Sigmoid colon (tissue), 7 donors: ENCODE results near the gene SSBP3. TPM values are rescaled to one million over a fixed set of nuclear protein-coding genes. Genes with fewer than 3 reads are reported as not detected.

Source experiments
- DNase-seq: peaks from one replicate; pipeline ENCODE4 v3.0.0-alpha.2; 2019
- H3K27ac ChIP-seq, 4 donors: fragments of 200-600 bp; sonication (generic); one replicate each; pipeline ENCODE4 v1.5.1; 2016 to 2019; ENCODE audit warnings: mild to moderate bottlenecking in 1 of 4
- H3K27me3 ChIP-seq, 3 donors: fragments of 200-600 bp; sonication (generic); one replicate each; pipeline ENCODE4 v1.5.1; 2019; ENCODE audit warnings: mild to moderate bottlenecking in 1 of 3
- H3K36me3 ChIP-seq, 4 donors: fragments of 200-600 bp; sonication (generic); one replicate each; pipeline ENCODE4 v1.5.1; 2016 to 2019
- H3K4me1 ChIP-seq, 4 donors: fragments of 200-600 bp; sonication (generic); one replicate each; pipeline ENCODE4 v1.5.1; 2017 to 2019
- H3K4me3 ChIP-seq, 4 donors: fragments of 200-600 bp; sonication (generic); one replicate each; pipeline ENCODE4 v1.5.1; 2017 to 2019; ENCODE audit warnings: mild to moderate bottlenecking in 2 of 4, moderate library complexity in 1 of 4
- H3K9me3 ChIP-seq, 4 donors: fragments of 200-600 bp in 3 of 4; sonication (generic) in 3 of 4; one replicate each; pipeline versions ENCODE4 v1.5.1 to v1.6.1; 2013 to 2019
- CTCF ChIP-seq, 4 experiments: fragments of 450-650 bp in 3 of 4; fragments of 200-600 bp in 1 of 4; IDR thresholded peaks; one replicate each; pipeline ENCODE4 v1.5.1; 2016 to 2019; ENCODE audit warnings: antibody characterized with exemption in 4 of 4, mild to moderate bottlenecking in 3 of 4, moderate library complexity in 2 of 4
- EP300 ChIP-seq, 4 donors: sonication (generic); formaldehyde crosslinking; IDR thresholded peaks; one replicate each; pipeline ENCODE4 v1.6.1; 2017; ENCODE audit warnings: antibody characterized with exemption in 4 of 4
- POLR2A ChIP-seq, 2 donors: fragments of 450-650 bp; IDR thresholded peaks; one replicate each; pipeline ENCODE4 v1.6.1; 2016; ENCODE audit warnings: antibody characterized with exemption in 2 of 2, mild to moderate bottlenecking in 2 of 2, moderate library complexity in 2 of 2
- POLR2AphosphoS5 ChIP-seq, 4 donors: sonication (generic); formaldehyde crosslinking; IDR thresholded peaks; one replicate each; pipeline ENCODE4 v1.6.1; 2017; ENCODE audit warnings: antibody characterized with exemption in 4 of 4
- WGBS, 2 donors: extraction: QIAGEN DNeasy Blood & Tissue Kit; methylation state at CpG; one replicate each; pipeline ENCODE4 v1.1.7; 2013; 5-methylcytosine and 5-hydroxymethylcytosine counted together
- intact Hi-C: fragments of 100-400 bp; cut with DNase I; formaldehyde crosslinking; loops from one replicate; pipeline ENCODE4 v1.15.1; 2023
- polyA plus RNA-seq, 3 donors: library from polyadenylated mRNA; stranded (reverse); fragments of 200-250 nt; gene quantifications; one replicate each; pipeline ENCODE4 v1.2.3, GENCODE V29; 2013
- total RNA-seq, 4 donors: library from RNA; depleted of rRNA; stranded (reverse); fragments of >200 nt; gene quantifications; one replicate each; pipeline ENCODE4 v1.1.0, GENCODE V29; 2016
- donor health status: healthy with polysubstance abuse.
- donor health status: Bipolar disorder and iron deficiency.
- donor health status: healthy.

SSBP3 gene
- total and polyA plus RNA-seq, 7 donors = 27.4 to 62.5 (median 38.5) TPM

GRCh38 chr1:54407404-54408146 lies 1.4 kb upstream of the SSBP3 start:
- Histone ChIP-seq H3K4me1 (peaks cover 0 to 51% (median 41%) of the 10 kb centered on the region in 4 donors), H3K27ac (peak overlapping the region; percentile 96 to 100 (median 98)), H3K9me3 (no peaks in the 10 kb centered on the region), H3K4me3 (peak overlapping the region; percentile 75 to 99 (median 94)), H3K36me3 (no peaks in the 10 kb centered on the region), H3K27me3 (no peaks in the 10 kb centered on the region)
- intact Hi-C loops = loop anchor here (1.0 to 5.0 kb wide), 5 partner anchors 81 to 355 kb away; partner anchors contain the start of genes CYB5RL, MRPL37, TCEANC2 and TMEM59
- TF ChIP-seq POLR2A (IDR thresholded peaks at IDR 0.05) (no peak), EP300 (IDR thresholded peaks at IDR 0.05) (peak in 1 of 4 donors; percentile 4), POLR2AphosphoS5 (IDR thresholded peaks at IDR 0.05) (peak; percentile 68 to 85 (median 70))
- 9 to 10% methylated on average over 15 of the region's 15 CpGs for WGBS, 2 donors
- DNase-seq = peak; percentile 93

- Histone ChIP-seq H3K27me3 (no peaks in the 10 kb centered on the region), H3K4me3 (peak overlapping the region; percentile 75 to 99 (median 94)), H3K4me1 (peaks cover 0 to 55% (median 45%) of the 10 kb centered on the region in 4 donors), H3K36me3 (peaks cover 0 to 4% (median 0%) of the 10 kb centered on the region in 4 donors), H3K27ac (peak overlapping the region; percentile 96 to 100 (median 98)), H3K9me3 (no peaks in the 10 kb centered on the region)
- no peak for DNase-seq
- TF ChIP-seq EP300 (IDR thresholded peaks at IDR 0.05) (no peak), CTCF (IDR thresholded peaks at IDR 0.05) (no peak), POLR2A (IDR thresholded peaks at IDR 0.05) (no peak)
- intact Hi-C loops = loop anchor here (1.0 to 5.0 kb wide), 4 partner anchors 81 to 354 kb away; partner anchors contain the start of genes CYB5RL, MRPL37, TCEANC2 and TMEM59
- 0 to 1% methylated on average over 12 of the region's 12 CpGs for WGBS, 2 donors
Measured at GRCh38 chr1:54407154-54407403, 885 bp upstream of the SSBP3 start.

GRCh38 chr1:54405898-54406293 lies 298 bp downstream of the SSBP3 start:
- no peaks in the 10 kb centered on the region for H3K27me3 ChIP-seq
- H3K36me3 ChIP-seq = peaks cover 0 to 16% (median 4%) of the 10 kb centered on the region in 4 donors
- H3K9me3 ChIP-seq = no peaks in the 10 kb centered on the region
- no peak for DNase-seq
- peak overlapping the region; percentile 66 to 100 (median 98) for H3K27ac ChIP-seq
- 1% methylated on average over 57 of the region's 57 CpGs for WGBS, 2 donors
- intact Hi-C loops = loop anchor here (1.0 to 5.0 kb wide), 4 partner anchors 133 to 353 kb away; partner anchors contain the start of genes CYB5RL, MRPL37, TCEANC2 and TMEM59
- peak overlapping the region; percentile 75 to 99 (median 84) for H3K4me3 ChIP-seq
- peaks cover 0 to 61% (median 48%) of the 10 kb centered on the region in 4 donors for H3K4me1 ChIP-seq
- no peak for TF ChIP-seq POLR2A (IDR thresholded peaks at IDR 0.05)
- TF ChIP-seq EP300 (IDR thresholded peaks at IDR 0.05) = no peak
- no peak for TF ChIP-seq POLR2AphosphoS5 (IDR thresholded peaks at IDR 0.05)
- no peak for TF ChIP-seq CTCF (IDR thresholded peaks at IDR 0.05)

- peak overlapping the region; percentile 68 to 100 (median 98) for H3K27ac ChIP-seq
- no peaks in the 10 kb centered on the region for H3K9me3 ChIP-seq
- DNase-seq = no peak
- 1% methylated on average over 92 of the region's 92 CpGs for WGBS, 2 donors
- H3K4me3 ChIP-seq = peak overlapping the region; percentile 75 to 99 (median 84)
- no peaks in the 10 kb centered on the region for H3K27me3 ChIP-seq
- no peak for TF ChIP-seq POLR2A (IDR thresholded peaks at IDR 0.05)
- no peak for TF ChIP-seq EP300 (IDR thresholded peaks at IDR 0.05)
- TF ChIP-seq POLR2AphosphoS5 (IDR thresholded peaks at IDR 0.05) = peak in 1 of 4 donors; percentile 29
- no peak for TF ChIP-seq CTCF (IDR thresholded peaks at IDR 0.05)
- intact Hi-C loops = loop anchor here (5.0 kb wide), 3 partner anchors 38 to 283 kb away; no protein-coding TSS in a partner anchor
- H3K36me3 ChIP-seq = peaks cover 0 to 22% (median 7%) of the 10 kb centered on the region in 4 donors
- peaks cover 0 to 61% (median 48%) of the 10 kb centered on the region in 4 donors for H3K4me1 ChIP-seq
Measured at GRCh38 chr1:54404939-54405897, 976 bp downstream of the SSBP3 start.
